T-helper 22 cell (primary cell): ENCODE results near the gene ANGPTL5.
"Not testable (repeated sequence)": the region's sequence is repeated elsewhere in the genome, so short reads cannot be mapped to it uniquely, and the experiment has no call there.

Experiments
- DNase-seq: peaks from one replicate; pipeline ENCODE4 v3.0.0-alpha.2; 2020; ENCODE audit warnings: low read depth

The ANGPTL5 gene

DNA sequence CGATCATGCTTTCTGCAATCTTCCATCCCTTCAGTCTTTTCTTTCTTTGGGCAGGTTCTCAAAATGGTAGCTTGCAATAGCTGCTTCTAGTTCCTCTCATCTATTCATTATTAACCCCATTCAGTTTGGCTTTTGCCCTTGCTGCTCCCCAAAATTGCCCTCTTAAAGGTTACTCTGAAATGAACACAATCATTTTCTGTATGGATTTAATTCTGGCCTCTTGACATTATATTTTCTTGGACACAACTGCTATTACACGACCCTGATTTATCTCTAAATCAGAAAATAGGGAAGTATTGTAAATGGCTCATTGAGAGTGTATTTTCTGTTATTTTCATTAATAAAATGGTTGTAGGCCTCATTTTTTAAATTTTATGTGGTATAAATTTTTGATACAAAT lies at the start of gene ANGPTL5:
ANGPTL5 (minus strand) TSS at position 101 of the 400 bp plus-strand sequence. CDS start 8,613 bp downstream, outside the sequence.
- no peak for DNase-seq

DNA sequence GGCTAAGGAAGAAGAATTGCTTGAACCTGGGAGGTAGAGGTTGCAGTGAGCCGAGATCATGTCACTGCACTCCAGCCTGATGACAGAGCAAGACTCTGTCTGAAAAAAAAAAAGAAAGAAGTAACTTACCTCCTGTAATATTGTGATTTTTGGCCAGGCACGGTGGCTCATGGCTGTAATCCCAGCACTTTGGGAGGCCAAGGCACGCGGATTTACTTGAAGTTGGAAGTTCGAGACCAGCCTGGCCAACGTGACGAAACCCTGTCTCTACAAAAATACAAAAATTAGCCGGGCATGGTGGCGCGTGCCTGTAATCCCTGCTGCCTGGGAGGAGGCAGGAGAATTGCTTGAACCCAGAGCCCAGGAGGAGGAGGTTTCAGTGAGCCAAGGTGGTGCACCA lies 47.9 kb upstream of the ANGPTL5 start:
- DNase-seq, result not testable (repeated sequence)

DNA sequence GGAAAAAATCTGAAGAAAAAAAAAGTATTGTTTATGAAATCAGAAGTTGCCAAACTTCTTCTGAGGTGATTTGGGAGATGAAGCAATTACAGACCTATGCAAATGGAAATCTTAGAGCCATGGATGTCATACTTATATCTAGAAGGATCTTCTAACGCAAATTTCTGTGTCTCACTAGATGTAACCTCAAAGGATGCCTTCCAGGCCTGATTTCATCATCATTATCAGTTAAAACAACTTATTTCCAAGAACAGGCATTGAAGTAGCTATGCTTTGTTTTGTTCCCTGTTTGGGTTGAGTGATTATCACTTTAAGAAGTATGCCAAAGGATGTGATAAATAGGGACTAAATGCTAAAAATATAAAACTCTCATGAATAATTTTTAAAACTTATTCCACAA lies 43.9 kb upstream of the ANGPTL5 start:
- no peak for DNase-seq

DNA sequence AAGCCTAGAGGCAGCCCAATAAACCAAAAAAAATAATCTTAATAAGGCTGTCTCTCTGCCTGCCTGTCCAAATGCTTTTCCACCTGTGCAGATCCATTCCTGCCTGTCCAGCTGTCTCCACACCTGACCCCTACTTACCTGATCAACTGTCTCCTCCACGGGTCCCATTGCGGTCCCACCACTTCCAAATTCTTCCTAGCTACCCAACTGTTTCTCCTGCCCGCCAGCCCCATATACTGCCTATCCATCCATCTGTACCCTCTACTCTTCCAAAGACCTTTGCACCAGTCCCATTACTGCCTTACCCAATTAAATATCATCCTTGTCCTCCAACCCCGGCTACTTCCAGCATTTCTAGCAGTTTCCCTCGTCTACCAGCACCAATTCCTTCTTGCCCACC lies 39.4 kb upstream of the ANGPTL5 start:
- DNase-seq, result no peak

DNA sequence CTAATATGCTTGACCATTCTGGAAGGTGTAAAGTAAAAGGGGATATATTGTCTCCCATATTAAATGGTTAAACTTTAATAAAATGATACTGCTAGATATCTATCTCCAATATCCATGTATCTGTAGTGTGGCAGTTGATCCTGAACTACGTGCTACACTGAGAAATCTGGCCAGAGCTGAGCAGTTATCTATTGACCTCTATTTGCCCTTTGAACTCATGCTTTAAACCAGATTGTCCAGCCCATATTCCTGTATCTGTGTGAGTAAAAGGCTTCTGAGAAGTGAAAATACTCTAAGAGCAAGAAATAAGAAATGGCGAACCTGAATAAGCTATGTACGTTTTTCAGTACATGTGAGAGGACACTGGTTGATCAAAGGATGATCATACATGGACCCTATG lies 39.0 kb upstream of the ANGPTL5 start:
- no peak for DNase-seq

DNA sequence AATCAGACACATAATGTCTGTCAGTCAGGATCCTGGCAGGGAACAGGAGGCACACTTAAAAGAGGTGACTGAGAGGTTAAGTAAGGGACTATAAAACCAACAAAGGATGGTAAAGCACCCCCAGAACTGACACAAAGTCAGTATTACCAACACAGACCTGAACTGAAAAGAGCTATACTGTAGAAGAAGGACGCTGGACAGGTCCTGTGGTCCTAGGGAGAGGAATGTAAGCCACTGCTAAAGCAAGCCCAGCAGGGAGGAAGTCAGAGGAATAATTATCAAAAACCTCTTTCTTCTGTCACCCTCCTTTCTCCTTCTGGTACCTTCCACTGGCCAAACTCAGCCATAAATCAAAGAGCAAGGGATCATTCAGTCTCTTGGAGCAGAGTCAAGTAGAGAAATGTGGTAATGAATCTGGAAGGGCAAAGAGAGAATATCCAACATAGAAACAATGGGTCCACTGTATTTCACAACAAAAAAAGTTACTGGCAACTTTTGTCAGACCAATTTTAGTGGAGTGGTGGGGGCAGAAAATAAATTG lies 33.4 kb upstream of the ANGPTL5 start:
- no peak for DNase-seq

DNA sequence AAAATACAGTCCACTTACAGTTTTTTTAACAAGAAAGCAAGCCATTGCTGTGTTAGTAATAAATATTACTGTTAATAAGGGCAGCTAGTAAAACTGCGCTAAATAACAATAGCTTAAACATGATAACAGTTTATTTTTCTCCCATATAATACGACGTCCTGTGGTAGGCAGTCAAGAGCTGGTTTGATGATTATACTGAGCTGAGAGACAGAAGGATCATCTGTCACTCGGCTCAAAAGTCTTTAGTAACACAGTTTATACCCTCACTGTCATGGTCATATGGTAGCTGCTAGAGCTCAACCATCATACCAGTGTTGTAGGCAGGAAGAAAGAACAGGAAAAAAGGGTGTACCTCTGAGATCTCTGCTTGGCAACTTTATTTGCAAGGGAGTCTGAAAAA lies 29.1 kb upstream of the ANGPTL5 start:
- no peak for DNase-seq

DNA sequence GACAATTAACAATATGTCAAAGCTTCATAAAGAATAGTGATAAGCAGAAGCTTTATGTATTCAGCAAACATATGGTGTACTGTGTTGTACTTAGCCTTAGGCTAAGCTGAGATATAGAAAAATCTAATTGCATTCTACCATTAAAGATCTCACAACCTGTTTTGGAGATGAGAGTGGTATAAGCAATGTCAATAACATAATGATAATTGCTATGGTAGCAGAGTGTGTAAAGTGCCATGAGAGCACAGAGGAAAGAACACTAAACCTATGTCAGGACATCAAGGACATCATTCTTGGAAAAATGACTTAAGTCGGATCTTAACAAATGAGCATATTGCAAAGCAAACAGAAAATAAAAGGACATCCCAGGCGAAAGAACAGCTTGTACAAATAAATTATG lies 28.6 kb upstream of the ANGPTL5 start:
- DNase-seq, result no peak

DNA sequence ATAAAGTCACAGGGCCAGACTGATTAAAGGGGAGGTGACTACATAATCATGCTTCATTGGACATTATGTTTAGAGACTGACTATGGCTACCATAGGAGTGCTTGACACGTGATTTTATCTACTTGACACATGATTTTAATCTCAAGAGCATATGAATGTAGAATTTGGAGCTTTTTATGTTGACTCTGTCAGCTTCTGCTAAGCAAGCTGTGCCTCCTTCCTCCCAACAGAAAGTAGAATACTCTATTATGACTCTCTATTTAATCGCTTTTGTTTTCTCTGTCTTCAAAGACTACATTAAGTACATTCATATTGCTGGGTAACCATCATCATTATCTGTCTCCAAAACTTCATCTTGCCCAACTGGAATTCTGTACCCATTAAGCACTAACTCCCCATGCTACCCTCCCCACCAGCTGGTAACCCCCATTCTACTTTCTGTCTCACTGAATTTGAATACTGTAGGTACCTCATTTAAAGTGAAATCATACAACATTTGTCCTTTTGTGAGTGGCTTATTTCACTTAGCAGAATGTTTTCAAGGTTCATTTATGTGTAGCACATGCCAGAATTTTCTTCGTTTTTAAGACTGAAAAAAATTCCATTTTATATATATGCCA lies 24.7 kb upstream of the ANGPTL5 start:
- DNase-seq, result no peak

DNA sequence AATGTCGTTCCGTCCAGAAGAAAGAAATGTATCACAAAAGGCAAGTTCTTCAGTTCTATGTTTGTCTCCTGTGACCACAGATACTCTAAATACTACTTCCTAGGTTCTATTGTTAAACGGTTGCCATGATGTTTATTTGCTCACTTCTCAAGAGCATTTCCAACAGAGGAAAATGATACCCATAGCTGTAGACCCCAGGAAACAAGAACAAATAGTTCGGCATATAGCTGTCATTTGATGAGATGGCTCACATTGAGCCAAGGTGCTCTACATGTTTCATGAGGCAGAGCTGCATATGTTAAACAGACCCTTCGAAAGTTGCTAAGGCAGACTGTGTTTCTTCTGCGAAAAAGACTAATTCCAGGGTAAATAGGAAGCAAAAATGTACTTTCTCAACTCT lies 15.4 kb upstream of the ANGPTL5 start:
- no peak for DNase-seq

DNA sequence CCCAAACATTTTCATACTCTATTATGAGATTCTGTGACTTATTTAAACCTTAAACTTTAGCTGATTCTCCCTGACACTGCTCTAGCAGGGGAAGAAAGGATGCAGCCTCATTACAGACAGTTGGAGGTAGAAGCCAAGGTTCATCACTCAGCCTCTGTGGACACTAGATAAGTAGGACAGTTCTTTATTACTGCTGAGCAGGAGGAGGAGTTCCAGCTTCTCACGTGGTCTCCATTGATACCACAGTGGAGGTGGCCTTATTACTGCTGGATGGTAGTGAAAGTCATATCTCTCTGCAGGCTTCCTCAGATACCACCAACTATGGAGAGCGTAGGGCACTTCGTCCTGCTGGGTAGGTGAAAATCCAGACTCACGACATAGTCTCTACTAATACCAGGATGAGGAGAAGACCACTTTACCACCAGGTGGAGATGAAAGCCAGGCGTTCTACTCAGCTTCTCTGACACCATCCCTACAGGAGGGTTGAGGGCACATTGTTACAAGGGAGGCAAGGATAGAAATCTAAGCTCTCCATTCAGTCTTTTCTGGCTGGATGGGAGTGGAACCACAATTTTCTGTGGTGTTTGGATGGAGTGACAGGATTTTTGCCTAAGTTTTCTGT lies 13.1 kb upstream of the ANGPTL5 start:
- no peak for DNase-seq

DNA sequence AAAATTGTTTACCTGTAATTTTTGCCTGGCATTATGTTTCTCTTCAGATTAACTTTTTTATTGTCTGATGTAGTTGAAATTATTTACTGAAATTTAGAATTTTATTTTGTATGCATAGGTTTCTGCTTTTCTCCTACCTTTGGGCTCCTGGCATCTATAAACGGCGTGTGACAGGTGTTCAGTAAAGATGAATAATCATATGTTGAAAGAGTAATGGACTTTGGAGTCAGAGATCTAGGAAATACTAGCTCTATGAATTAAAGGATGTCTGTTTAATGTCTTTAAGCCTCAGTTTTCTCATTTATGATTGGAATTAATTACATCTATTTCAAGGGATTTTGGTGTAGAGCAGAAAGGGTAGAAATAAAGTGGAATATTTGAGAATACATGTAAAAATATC lies 7.2 kb upstream of the ANGPTL5 start:
- no peak for DNase-seq

DNA sequence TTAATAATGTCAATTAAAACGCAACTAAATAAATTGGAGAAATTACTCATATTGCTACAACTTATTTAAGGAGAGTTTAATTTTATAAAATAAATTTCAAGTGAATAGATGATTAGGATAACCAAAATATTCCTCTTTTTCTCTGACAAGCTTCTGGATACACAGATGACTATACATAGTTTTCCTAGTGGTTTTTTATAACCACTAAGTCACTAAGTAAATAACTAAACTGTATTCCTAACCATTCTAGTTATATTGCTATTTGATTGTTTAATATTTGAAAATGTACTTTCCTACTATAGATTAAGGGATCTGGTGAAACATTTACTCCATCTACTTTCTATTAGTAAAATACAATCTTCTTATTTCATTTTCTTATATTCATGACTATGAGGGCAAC lies 4.7 kb upstream of the ANGPTL5 start:
- no peak for DNase-seq

DNA sequence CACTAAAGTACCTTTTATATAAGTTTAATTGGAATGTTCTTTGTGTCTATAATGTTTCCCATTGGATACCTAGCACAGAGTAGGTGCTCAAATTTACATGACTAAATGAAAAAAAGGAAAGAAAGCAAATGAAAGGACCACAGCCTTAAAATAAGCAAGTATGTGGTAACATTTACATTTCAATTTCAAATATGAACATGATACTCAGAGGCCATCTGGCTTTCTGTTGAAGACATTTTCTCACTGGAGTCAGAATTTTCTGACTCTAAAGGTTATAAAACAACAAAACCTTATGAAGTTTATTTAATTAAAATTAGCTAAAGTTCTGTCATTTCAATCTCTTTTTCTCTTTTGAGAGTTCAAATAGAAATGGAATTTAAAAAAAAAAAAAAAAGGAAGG lies 904 bp upstream of the ANGPTL5 start:
- DNase-seq, result no peak

DNA sequence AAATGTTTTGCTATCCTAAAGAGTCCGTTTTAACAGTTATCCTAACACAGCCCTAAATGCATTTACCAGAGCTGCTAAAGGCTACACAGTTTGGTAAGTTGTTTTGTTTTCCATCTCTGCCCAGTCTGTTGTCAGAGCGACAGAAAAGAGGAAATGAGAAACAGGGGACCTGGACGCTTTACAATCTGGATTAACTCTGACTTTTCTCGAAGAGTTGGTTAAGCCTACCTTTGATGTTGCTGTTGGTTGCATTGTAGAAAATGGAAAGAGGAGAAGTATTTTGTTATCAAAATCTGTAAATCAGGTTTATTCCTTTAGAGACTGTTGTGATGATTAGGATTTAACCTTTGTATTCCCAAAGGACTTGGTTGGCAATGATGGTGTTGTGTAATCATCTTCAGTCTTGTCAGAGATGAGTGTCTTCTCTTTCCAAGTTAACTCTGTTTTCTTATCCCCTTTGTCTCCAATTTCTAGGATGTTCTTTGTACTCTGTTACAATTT lies 481 bp downstream of the ANGPTL5 start:
- DNase-seq, result no peak

DNA sequence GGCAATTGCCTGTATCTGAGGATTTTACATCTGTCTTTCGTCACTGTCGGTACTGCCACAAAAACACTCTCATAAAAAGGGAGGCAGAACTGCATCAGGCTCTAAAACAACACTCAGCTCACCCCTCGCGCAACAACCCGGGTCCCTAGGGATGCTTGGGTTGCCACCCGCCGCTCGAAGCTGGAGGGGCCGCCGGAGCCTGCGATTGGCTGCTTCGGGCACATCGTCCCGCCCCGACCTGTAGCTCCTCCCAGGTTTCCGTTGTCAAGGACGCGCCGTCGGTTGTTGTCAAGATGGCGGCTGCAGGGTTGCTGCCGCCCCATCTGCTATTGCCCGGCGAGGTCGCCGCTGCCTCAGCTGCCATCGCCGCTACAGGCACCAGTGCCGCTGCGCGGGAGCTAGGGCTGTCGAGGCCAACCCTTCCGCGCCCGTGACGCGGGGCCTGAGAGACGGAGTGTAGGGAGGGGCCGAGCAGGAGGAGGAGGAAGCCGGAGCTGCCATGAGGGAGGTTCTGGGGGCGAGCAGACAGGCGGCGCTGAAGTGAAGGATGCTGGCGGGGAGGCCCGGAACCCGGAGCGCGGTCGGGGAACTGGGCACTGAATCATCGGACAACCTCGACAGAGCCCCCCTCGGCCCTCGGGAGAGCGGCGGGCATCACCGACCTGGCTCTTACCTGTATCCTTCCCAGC lies 1.4 kb downstream of the ANGPTL5 start, which contains the start of gene CEP126:
CEP126 (plus strand) TSS at position 273 of the 689 bp plus-strand sequence; CDS start at position 548, 275 bp downstream.
- DNase-seq, result peak; percentile 87

DNA sequence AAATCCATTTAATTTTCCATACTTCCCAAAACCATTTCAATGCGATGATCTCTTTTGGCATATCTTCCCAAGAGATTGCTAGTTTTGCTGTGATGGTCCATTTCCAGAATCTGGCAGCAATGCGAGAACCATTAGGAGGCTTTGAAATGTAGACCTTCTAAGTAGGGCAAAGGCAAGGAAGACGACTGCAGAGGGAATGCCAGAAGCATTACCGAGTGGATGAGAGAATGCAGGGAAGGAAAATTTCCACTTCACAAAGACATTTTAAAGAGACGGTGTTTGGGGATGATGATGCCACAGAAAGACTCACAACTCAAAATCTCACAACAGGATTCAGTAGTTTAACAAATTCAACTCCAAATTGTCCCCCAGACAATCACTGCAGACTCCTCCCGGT lies 2.0 kb downstream of the ANGPTL5 start:
- DNase-seq, result no peak

DNA sequence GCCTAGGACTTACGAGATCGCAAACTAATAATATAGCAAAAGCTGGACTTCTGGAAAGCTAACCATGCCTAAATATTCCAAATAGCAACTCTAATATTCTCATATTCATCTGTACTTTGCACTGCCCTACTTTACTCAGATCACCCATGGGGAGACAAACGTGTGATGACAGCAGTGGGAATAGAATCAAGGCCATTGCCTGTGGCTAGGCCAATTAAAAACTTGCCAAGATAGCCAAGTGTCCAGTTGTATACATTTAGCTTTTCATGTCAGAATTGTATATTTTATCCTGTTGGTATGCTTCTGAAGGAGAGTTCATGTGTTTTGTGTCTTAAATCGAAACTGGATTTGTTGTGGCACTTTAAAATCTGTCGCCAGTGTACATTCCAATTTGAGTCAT lies 2.7 kb downstream of the ANGPTL5 start:
- DNase-seq, result no peak

DNA sequence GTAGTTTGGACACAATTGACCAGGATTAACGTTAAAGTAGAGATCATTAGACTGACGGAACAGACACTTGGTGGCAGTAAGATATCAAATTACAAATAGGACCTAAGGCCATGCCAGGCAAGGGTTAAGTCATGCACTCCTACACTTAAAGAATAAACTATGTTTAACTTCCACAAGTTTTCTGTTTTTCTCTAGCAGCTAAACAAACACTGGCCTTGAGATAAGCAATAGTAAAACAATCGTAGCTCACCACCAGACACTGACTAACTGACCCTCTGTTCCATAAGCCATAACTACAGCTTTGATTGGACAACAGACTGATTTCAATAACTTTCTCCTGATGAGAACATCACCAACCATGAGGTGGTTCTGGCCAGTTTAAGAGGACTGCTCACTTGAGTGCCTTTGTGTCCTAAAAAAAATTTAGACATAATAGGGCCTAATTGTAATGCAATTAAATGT lies 3.5 kb downstream of the ANGPTL5 start:
- DNase-seq, result no peak

DNA sequence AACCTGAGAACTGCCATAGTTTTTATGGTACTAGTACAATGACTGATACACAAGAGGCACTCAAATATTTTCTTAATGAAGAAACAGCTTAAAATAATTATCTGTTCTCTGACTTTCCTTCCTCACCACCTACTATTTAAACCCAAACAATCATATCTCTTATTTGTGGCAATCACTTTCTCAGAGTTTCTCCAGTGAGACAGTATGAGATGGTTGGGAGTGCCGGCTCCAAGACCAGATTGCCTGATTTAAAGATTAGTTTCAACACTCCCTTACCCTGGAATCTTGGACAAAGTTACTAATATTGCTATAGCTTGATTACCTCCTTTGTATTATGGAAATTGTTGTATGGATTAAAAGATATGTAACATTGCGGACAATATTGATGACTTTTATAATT lies 7.2 kb downstream of the ANGPTL5 start:
- DNase-seq, result no peak

DNA sequence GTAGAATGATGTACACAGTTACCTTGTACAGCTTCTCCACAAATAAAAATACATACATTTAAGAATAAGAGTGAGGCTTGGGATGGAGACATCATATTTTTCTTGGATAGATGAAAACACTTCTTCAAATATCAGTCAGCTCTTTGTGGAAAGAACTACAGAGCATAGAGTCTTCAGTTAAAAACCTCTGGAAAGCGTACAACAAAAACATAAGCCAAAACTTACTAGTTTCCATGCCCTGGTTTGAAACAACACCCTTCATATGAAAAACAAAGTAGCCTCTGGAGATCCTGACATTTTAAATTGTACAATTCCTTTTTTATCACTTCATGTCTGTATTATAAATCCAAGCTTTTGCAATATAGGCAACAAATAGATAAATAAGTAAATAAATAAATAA lies 8.5 kb downstream of the ANGPTL5 start:
- no peak for DNase-seq

DNA sequence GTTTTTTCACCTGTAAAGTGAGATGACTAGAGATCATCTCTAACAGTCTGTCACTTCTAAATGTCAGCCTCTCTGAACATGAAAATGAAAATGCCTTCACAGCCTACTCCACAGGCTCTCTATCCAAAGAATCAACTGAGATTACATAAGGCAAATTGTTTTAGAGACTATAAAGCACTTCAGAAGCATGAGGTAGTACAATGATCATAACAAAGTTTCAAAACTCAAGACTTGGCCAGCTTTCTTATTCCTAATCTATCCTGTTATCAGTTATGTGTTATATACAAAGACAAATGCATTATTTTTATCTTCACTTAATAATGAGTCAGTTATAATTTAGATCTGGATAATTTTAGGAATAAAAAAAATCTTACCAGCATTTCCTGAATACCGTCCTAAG lies 21.8 kb downstream of the ANGPTL5 start:
- no peak for DNase-seq

DNA sequence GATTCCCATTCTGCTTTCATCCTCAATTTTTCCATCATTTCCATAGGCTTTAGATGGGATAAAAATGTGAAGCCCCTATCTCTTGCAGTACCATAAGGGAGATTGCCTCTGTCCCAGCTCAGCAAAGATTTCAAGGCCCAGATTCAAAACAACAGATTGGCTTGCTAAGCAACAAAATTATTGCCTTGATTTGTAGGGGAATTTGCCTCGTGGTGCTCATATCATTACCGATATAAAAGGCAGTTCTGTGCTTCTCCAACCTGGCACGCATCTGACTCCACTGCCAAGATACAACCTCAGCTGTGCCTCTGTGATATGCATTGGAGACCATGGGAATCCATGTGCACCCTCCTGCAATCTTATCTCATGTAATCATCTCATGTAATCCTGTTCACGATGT lies 26.6 kb downstream of the ANGPTL5 start:
- no peak for DNase-seq
